ENCODE measurements around the gene WHAMM.
"Not testable (repeated sequence)": the region's sequence is repeated elsewhere in the genome, so short reads cannot be mapped to it uniquely, and the experiment has no call there.

The WHAMM gene

GRCh38 chr15:82809308-82810060 lies at the start of gene WHAMM:
Gene WHAMM (plus strand): TSS chr15:82809628. CDS start chr15:82809727, 99 bp downstream.
- H3K4me3 ChIP-seq (ENCODE audit: low read depth, low read length) = peak within 1 kb of the TSS; percentile 78

GRCh38 chr15:82763361-82764116 lies 45.9 kb upstream of the WHAMM start:
- H3K4me3 ChIP-seq (ENCODE audit: low read depth, low read length) = no peak overlapping the region

GRCh38 chr15:82764117-82764490 lies 45.3 kb upstream of the WHAMM start:
- no peak overlapping the region for H3K4me3 ChIP-seq (ENCODE audit: low read depth, low read length)

GRCh38 chr15:82764740-82765139 lies 44.7 kb upstream of the WHAMM start:
- no peak overlapping the region for H3K4me3 ChIP-seq (ENCODE audit: low read depth, low read length)

GRCh38 chr15:82766201-82766600 lies 43.2 kb upstream of the WHAMM start:
- H3K4me3 ChIP-seq (ENCODE audit: low read depth, low read length) = not testable (repeated sequence)

- no peak overlapping the region for H3K4me3 ChIP-seq (ENCODE audit: low read depth, low read length)
Observed at GRCh38 chr15:82767163-82767829, 42.1 kb upstream of the WHAMM start.

- H3K4me3 ChIP-seq (ENCODE audit: low read depth, low read length) = no peak overlapping the region
Observed at GRCh38 chr15:82768414-82769054, 40.9 kb upstream of the WHAMM start.

- H3K4me3 ChIP-seq (ENCODE audit: low read depth, low read length) = no peak overlapping the region
Observed at GRCh38 chr15:82771789-82772607, 37.4 kb upstream of the WHAMM start.

GRCh38 chr15:82774496-82774895 lies 34.9 kb upstream of the WHAMM start:
- no peak overlapping the region for H3K4me3 ChIP-seq (ENCODE audit: low read depth, low read length)

GRCh38 chr15:82778755-82779154 lies 30.7 kb upstream of the WHAMM start:
- H3K4me3 ChIP-seq (ENCODE audit: low read depth, low read length) = no peak overlapping the region

- no peak overlapping the region for H3K4me3 ChIP-seq (ENCODE audit: low read depth, low read length)
Observed at GRCh38 chr15:82781349-82781748, 28.1 kb upstream of the WHAMM start.

- H3K4me3 ChIP-seq (ENCODE audit: low read depth, low read length) = no peak overlapping the region
Observed at GRCh38 chr15:82788496-82788895, 20.9 kb upstream of the WHAMM start.

GRCh38 chr15:82789491-82789890 lies 19.9 kb upstream of the WHAMM start:
- H3K4me3 ChIP-seq (ENCODE audit: low read depth, low read length) = no peak overlapping the region

GRCh38 chr15:82790321-82790720 lies 19.1 kb upstream of the WHAMM start:
- H3K4me3 ChIP-seq (ENCODE audit: low read depth, low read length) = no peak overlapping the region

GRCh38 chr15:82792068-82792467 lies 17.4 kb upstream of the WHAMM start:
- H3K4me3 ChIP-seq (ENCODE audit: low read depth, low read length) = no peak overlapping the region

- no peak overlapping the region for H3K4me3 ChIP-seq (ENCODE audit: low read depth, low read length)
Observed at GRCh38 chr15:82793737-82794136, 15.7 kb upstream of the WHAMM start.

GRCh38 chr15:82798104-82798503 lies 11.3 kb upstream of the WHAMM start:
- H3K4me3 ChIP-seq (ENCODE audit: low read depth, low read length) = no peak overlapping the region

- no peak overlapping the region for H3K4me3 ChIP-seq (ENCODE audit: low read depth, low read length)
Observed at GRCh38 chr15:82798531-82799166, 10.8 kb upstream of the WHAMM start.

GRCh38 chr15:82799183-82799841 lies 10.1 kb upstream of the WHAMM start:
- H3K4me3 ChIP-seq (ENCODE audit: low read depth, low read length) = no peak overlapping the region
